Panc1 (cell line): Measurements from ENCODE around the gene RASGRP3. TPM values are rescaled to one million over a fixed set of nuclear protein-coding genes. Genes with fewer than 3 reads are reported as not detected.
"Not testable (repeated sequence)": the region's sequence is repeated elsewhere in the genome, so short reads cannot be mapped to it uniquely, and the experiment has no call there.

Source experiments
- ATAC-seq: fragments of 200-7000 bp; cut with Tn5 transposase; 2 replicates; pipeline ENCODE4 v1.9.1; 2020; ENCODE audit warnings: mild to moderate bottlenecking, moderate library complexity
- BruUV-seq: library from RNA; stranded (reverse); fragments of 400-500 nt; replicated peaks from 2 replicates; lab custom pipeline; 2021; lab: Mats Ljungman, UMichigan
- CTCF ChIA-PET: fragments of 300-600 bp; sonication (Branson Sonifier 250); formaldehyde crosslinking; loops from one replicate; lab custom pipeline; 2022; ENCODE audit warnings: antibody characterized with exemption; lab: Charles Lee
- POLR2A ChIA-PET: fragments of 300-600 bp; sonication (Branson Sonifier 250); formaldehyde crosslinking; loops from one replicate; lab custom pipeline; 2022; ENCODE audit warnings: antibody characterized with exemption; lab: Charles Lee
- DNase-seq: peaks from one replicate; pipeline ENCODE4 v3.0.0-alpha.2; 2010; ENCODE audit warnings: low read depth, low spot score
- H3K27ac ChIP-seq: 2 replicates; pipeline ENCODE4 v1.5.1; 2011; ENCODE audit warnings: mild to moderate bottlenecking, low read length, inconsistent platforms
- H3K27me3 ChIP-seq: fragments of 200-500 bp; sonication (Bioruptor generic); 2 replicates; pipeline ENCODE4 v1.6.0; 2014; ENCODE audit warnings: low read length, inconsistent platforms; ENCODE audit not compliant: control insufficient read depth, insufficient read depth
- H3K36me3 ChIP-seq: fragments of 200-500 bp; sonication (Bioruptor generic); 2 replicates; pipeline ENCODE4 v1.5.1; 2014; ENCODE audit warnings: inconsistent platforms, mild to moderate bottlenecking, low read length, moderate library complexity; ENCODE audit not compliant: control insufficient read depth, insufficient read depth
- H3K4me1 ChIP-seq: 2 replicates; pipeline ENCODE4 v1.5.1; 2011; ENCODE audit warnings: inconsistent platforms, mild to moderate bottlenecking, low read length, moderate library complexity; ENCODE audit not compliant: control insufficient read depth, insufficient read depth
- H3K4me3 ChIP-seq, 2 experiments: 2 replicates each; pipeline ENCODE4 v1.5.1; 2011 to 2012; ENCODE audit warnings: low read depth in 2 of 2, low read length in 2 of 2, mild to moderate bottlenecking in 2 of 2, inconsistent platforms in 1 of 2, moderate library complexity in 1 of 2
- H3K9me3 ChIP-seq: fragments of 200-500 bp; sonication (Bioruptor generic); 2 replicates; pipeline ENCODE4 v1.5.1; 2014; ENCODE audit warnings: low read depth, mild to moderate bottlenecking, inconsistent platforms, low read length, moderate library complexity; ENCODE audit not compliant: control insufficient read depth, insufficient read depth
- POLR2AphosphoS5 ChIP-seq: IDR thresholded peaks from 2 replicates; pipeline ENCODE4 v1.6.1; 2012; ENCODE audit warnings: mild to moderate bottlenecking, low read depth, low read length, moderate library complexity
- SIN3A ChIP-seq: IDR thresholded peaks from 2 replicates; pipeline ENCODE4 v1.6.1; 2012; ENCODE audit warnings: low read depth, mild to moderate bottlenecking, low read length, moderate library complexity, borderline replicate concordance; ENCODE audit not compliant: insufficient read depth
- TCF7L2 ChIP-seq: IDR thresholded peaks from 2 replicates; pipeline ENCODE4 v1.6.1; 2011; ENCODE audit warnings: mild to moderate bottlenecking, low read depth, low read length, inconsistent platforms
- in situ Hi-C: cut with HindIII; loops from 2 replicates; pipeline ENCODE4 v1.10.0; 2016; ENCODE audit warnings: low sequenced_read_pairs, low pct_unique_long_range_greater_than_20kb
- intact Hi-C: fragments of 100-400 bp; cut with micrococcal nuclease; formaldehyde crosslinking; loops from one replicate; pipeline ENCODE4 v1.10.0; 2022; ENCODE audit not compliant: unreplicated experiment
- total RNA-seq: library from RNA; stranded (reverse); gene quantifications from one replicate; pipeline ENCODE4 v1.2.1, GENCODE V29; 2021; ENCODE audit not compliant: unreplicated experiment
- TF ChIP-seq, protein P1 (sequence below), 2 experiments: IDR thresholded peaks; 2 replicates each; pipeline ENCODE4 v1.6.1; 2011 to 2012; ENCODE audit warnings: low read depth in 2 of 2, control low read depth in 1 of 2, low read length in 1 of 2, mild to moderate bottlenecking in 1 of 2, moderate library complexity in 1 of 2; ENCODE audit not compliant: insufficient read depth in 1 of 2
- TF ChIP-seq, protein P2 (sequence below): fragments of 450-650 bp; IDR thresholded peaks from 2 replicates; pipeline ENCODE4 v1.5.1; 2017; ENCODE audit warnings: mild to moderate bottlenecking

Gene RASGRP3
- total RNA-seq, 1 experiment from 2014 or later: 2.6 TPM

DNA sequence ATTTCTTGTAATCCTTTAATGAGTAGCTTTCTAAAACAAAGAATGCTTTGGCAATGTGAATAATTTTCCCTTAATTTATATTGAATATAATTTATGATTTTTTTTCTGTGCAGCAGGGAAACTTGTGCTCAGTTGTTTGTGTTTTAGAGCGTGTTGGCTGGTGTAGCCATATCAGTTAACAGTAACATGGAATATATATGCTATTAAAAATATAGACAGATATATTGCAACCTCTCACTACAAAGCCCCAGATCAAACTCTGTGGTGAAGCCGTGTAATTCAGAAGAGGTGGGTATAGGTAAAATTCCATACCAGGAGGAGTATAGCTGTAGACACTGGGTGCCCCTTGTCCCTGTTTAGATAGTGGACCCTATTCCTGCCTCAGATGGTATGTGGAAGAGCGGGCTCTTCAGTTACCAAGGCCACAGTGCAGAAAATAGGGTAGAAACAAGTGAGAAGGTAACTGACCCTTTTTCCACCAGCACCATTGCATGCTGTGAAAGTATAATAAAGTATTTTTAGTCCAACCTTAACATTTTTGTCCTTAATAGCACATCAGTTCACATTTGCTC, 18.1 kb upstream of the RASGRP3 start:
- ATAC-seq: no peak
- Histone ChIP-seq H3K27me3 (no peaks in the 10 kb centered on the region), H3K4me3 (no peak overlapping the region), H3K9me3 (no peaks in the 10 kb centered on the region), H3K36me3 (no peaks in the 10 kb centered on the region), H3K4me1 (no peaks in the 10 kb centered on the region), H3K27ac (no peak overlapping the region)
- ChIA-PET CTCF (no interaction called here), POLR2A (no interaction called here)
- intact Hi-C loops: no loop called here
- no TSS peak for BruUV-seq
- in situ Hi-C loops: no loop called here
- no peak for TF ChIP-seq SIN3A
- TF ChIP-seq, protein P1, sequence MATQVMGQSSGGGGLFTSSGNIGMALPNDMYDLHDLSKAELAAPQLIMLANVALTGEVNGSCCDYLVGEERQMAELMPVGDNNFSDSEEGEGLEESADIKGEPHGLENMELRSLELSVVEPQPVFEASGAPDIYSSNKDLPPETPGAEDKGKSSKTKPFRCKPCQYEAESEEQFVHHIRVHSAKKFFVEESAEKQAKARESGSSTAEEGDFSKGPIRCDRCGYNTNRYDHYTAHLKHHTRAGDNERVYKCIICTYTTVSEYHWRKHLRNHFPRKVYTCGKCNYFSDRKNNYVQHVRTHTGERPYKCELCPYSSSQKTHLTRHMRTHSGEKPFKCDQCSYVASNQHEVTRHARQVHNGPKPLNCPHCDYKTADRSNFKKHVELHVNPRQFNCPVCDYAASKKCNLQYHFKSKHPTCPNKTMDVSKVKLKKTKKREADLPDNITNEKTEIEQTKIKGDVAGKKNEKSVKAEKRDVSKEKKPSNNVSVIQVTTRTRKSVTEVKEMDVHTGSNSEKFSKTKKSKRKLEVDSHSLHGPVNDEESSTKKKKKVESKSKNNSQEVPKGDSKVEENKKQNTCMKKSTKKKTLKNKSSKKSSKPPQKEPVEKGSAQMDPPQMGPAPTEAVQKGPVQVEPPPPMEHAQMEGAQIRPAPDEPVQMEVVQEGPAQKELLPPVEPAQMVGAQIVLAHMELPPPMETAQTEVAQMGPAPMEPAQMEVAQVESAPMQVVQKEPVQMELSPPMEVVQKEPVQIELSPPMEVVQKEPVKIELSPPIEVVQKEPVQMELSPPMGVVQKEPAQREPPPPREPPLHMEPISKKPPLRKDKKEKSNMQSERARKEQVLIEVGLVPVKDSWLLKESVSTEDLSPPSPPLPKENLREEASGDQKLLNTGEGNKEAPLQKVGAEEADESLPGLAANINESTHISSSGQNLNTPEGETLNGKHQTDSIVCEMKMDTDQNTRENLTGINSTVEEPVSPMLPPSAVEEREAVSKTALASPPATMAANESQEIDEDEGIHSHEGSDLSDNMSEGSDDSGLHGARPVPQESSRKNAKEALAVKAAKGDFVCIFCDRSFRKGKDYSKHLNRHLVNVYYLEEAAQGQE (IDR thresholded peaks at IDR 0.05; ENCODE audit: insufficient read depth in 1 of 2, low read depth in 2 of 2, low read length in 1 of 2): no peak
- TF ChIP-seq, protein P2, sequence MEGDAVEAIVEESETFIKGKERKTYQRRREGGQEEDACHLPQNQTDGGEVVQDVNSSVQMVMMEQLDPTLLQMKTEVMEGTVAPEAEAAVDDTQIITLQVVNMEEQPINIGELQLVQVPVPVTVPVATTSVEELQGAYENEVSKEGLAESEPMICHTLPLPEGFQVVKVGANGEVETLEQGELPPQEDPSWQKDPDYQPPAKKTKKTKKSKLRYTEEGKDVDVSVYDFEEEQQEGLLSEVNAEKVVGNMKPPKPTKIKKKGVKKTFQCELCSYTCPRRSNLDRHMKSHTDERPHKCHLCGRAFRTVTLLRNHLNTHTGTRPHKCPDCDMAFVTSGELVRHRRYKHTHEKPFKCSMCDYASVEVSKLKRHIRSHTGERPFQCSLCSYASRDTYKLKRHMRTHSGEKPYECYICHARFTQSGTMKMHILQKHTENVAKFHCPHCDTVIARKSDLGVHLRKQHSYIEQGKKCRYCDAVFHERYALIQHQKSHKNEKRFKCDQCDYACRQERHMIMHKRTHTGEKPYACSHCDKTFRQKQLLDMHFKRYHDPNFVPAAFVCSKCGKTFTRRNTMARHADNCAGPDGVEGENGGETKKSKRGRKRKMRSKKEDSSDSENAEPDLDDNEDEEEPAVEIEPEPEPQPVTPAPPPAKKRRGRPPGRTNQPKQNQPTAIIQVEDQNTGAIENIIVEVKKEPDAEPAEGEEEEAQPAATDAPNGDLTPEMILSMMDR: no peak
- TF ChIP-seq TCF7L2: no peak
- no peak for TF ChIP-seq POLR2AphosphoS5
- DNase-seq: no peak

DNA sequence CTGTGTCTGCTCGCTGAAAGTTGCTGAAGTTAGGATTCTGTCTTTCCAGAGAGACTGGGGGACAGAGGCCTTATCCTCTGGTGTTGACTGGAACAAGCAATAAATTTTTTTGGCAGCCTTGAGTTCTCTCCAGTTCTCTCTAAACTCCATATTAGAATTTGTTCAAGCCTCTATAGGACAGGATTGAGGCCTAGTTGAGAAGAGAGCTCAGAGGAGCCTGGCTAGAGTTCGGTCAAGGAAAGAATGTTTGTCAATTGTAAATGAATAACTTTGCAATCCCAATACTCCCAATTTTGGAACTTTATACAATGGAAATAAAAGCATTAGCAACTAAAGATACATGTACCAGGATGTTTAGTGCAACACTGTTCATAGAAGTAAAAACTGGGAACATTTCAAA, 16.7 kb upstream of the RASGRP3 start:
- TF ChIP-seq TCF7L2: no peak
- no peak for TF ChIP-seq POLR2AphosphoS5
- no peak for TF ChIP-seq SIN3A
- TF ChIP-seq, protein P2: no peak
- ChIA-PET POLR2A (no interaction called here), CTCF (no interaction called here)
- DNase-seq (no peak), ATAC-seq (no peak)
- intact Hi-C loops: no loop called here
- in situ Hi-C loops: no loop called here
- no peak overlapping the region for H3K27ac ChIP-seq
- H3K4me3 ChIP-seq: no peak overlapping the region
- no peaks in the 10 kb centered on the region for H3K9me3 ChIP-seq
- no peaks in the 10 kb centered on the region for H3K27me3 ChIP-seq
- H3K4me1 ChIP-seq: no peaks in the 10 kb centered on the region
- no peaks in the 10 kb centered on the region for H3K36me3 ChIP-seq
- no TSS peak for BruUV-seq

DNA sequence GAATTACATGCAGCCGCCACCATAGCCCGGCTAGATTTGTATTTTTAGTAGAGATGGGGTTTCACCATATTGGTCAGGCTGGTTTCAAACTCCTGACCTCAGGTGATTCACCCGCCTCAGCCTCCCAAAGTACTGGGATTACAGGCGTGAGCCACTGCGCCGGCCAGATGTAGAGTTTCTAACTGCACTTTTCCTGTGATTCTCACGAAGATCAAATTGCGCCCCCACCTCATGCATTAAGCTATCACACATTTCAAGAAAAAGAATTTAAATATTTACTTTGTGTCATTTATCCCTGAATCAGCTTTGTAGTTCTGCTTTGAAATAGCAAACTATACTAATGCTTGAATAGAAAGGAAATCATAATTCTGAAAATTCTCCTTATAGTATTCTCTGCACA, 13.9 kb upstream of the RASGRP3 start:
- ATAC-seq, intact Hi-C loops, H3K27ac ChIP-seq, DNase-seq, H3K9me3 ChIP-seq, H3K4me1 ChIP-seq, H3K4me3 ChIP-seq, H3K36me3 ChIP-seq, BruUV-seq, POLR2A ChIA-PET, in situ Hi-C loops, CTCF ChIA-PET, H3K27me3 ChIP-seq: not testable (repeated sequence)
